Measurements from ENCODE around the gene MYH14. TPM values are rescaled to one million over a fixed set of nuclear protein-coding genes. Genes with fewer than 3 reads are reported as not detected.
"Not testable (repeated sequence)": the region's sequence is repeated elsewhere in the genome, so short reads cannot be mapped to it uniquely, and the experiment has no call there.

The MYH14 gene
- total RNA-seq, 1 donor: not detected

DNA sequence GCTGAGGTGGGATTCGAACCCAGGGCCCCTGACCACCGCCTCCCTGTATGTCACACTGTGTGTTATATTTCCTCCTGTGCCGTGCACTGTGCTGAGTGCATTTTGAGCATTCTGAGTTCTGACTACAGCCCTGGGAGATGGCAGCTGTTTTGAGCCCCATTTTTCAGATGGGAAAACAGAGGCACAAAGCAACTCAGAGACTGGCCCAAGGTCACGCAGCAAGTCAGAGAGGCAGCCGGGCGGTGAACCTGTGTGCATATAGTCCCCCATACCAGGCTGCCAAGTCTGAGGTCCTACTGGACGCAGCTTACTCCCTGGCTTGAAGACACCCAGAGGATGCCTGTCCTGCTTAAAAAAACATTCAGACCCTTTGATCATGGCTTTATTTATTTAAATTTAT is 17.7 kb downstream of the MYH14 start:
- no peak for DNase-seq (ENCODE audit: low read depth)
- no peak for TF ChIP-seq CTCF (IDR thresholded peaks at IDR 0.05; ENCODE audit: insufficient read depth, low read length)
- no peak overlapping the region for H3K4me3 ChIP-seq (ENCODE audit: low read depth, low read length)

GRCh38 chr19:50222691-50223438 is 19.4 kb downstream of the MYH14 start:
- no peak overlapping the region for H3K4me3 ChIP-seq (ENCODE audit: low read depth, low read length)
- no peak for TF ChIP-seq CTCF (IDR thresholded peaks at IDR 0.05; ENCODE audit: insufficient read depth, low read length)
- no peak for DNase-seq (ENCODE audit: low read depth)

DNA sequence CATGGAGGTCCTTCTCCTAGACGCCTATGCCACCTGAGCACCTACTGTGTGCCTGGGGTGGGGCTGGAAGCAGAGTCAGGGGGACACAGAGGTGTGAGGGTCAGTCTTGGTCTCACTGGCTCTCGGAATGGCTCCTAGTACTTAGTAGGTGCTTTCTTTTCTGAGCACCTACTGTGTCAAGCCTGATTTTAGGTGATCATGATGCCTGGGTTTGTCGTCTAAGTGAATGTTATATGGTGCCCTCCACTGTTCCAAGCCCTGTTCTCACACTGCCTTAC is 20.0 kb downstream of the MYH14 start:
- H3K4me3 ChIP-seq (ENCODE audit: low read depth, low read length): no peak overlapping the region
- no peak for DNase-seq (ENCODE audit: low read depth)
- no peak for TF ChIP-seq CTCF (IDR thresholded peaks at IDR 0.05; ENCODE audit: insufficient read depth, low read length)

DNA sequence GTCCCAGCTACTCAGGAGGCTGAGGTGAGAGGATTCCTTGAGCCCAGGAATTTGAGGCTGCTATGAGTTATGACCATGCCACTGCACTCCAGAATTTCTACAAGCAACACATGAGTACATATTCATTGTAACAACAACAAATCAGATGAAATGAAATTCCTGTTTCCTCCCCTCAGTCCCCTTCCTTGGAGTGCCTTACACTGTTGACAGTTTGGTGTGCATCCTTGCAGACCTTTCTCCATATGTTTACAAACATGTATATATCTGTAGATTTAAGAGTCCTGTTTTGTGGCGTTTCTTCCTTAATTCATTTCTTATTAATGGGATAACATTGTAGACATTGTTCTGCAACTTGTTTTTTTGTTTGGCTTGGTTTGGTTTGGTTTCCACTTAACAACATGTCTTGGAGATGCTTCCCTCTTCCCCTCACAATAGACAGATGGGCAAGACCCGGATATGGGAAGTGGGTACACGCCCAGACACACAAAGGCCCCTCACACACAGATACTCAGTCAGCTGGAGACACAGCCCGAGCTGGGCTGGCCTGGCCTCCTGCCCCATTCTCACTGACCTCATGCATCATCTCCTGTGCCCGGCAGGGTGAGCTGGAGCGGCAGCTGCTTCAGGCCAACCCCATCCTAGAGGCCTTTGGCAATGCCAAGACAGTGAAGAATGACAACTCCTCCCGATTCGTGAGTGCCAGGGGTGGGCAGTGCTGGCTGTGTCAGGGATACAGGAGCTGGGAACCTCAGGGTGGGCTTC is 21.7 kb downstream of the MYH14 start:
- TF ChIP-seq CTCF (IDR thresholded peaks at IDR 0.05; ENCODE audit: insufficient read depth, low read length): no peak
- no peak for DNase-seq (ENCODE audit: low read depth)
- H3K4me3 ChIP-seq (ENCODE audit: low read depth, low read length): no peak overlapping the region

DNA sequence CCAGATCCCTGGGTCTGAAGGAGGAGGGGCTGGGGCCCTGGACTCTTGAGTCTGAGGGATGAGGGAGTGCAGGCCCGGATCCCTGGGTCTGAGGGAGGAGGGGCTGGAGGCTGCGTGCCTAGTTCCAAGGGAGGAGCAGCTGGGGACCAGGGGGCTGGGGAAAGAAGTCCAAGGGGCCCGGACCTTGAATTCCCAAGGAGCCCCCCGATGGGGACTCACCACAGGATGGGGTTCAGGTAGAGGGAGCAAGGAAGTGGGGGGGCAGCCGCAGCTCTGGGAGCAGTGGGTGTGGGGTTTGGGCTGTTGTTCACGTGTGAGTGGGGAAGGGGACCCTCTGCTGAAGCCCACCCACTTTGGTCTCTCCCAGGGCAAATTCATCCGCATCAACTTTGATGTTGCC is 23.1 kb downstream of the MYH14 start:
- DNase-seq (ENCODE audit: low read depth): no peak
- no peak overlapping the region for H3K4me3 ChIP-seq (ENCODE audit: low read depth, low read length)
- no peak for TF ChIP-seq CTCF (IDR thresholded peaks at IDR 0.05; ENCODE audit: insufficient read depth, low read length)

GRCh38 chr19:50228153-50228552 is 24.7 kb downstream of the MYH14 start:
- not testable (repeated sequence) for H3K4me3 ChIP-seq (ENCODE audit: low read depth, low read length); DNase-seq (ENCODE audit: low read depth)

- H3K4me3 ChIP-seq (ENCODE audit: low read depth, low read length): no peak overlapping the region
- TF ChIP-seq CTCF (IDR thresholded peaks at IDR 0.05; ENCODE audit: insufficient read depth, low read length): no peak
- no peak for DNase-seq (ENCODE audit: low read depth)
These were observed 27.2 kb downstream of the MYH14 start for GRCh38 chr19:50230379-50231351.

GRCh38 chr19:50231417-50231816 is 28.0 kb downstream of the MYH14 start:
- not testable (repeated sequence) for DNase-seq (ENCODE audit: low read depth)

More at GRCh38 chr19:50231417-50231816, 28.0 kb downstream of the MYH14 start:
- not testable (repeated sequence) for H3K4me3 ChIP-seq (ENCODE audit: low read depth, low read length)

Data from fibroblast of the aortic adventitia (primary cell).